Activated naive CD4-positive, alpha-beta T cell treated with anti-CD3 and anti-CD28 coated beads, Interleukin-2, amount 10 ng/mL, durations not matched to agents 7 days and 5 days (primary cell): ENCODE data around the gene SIL1.

ENCODE experiments used
- CTCF ChIA-PET: fragments of 350-600 bp; sonication (Branson Sonifier 250); formaldehyde crosslinking; loops from one replicate; lab custom pipeline; 2021; ENCODE audit warnings: antibody characterized with exemption; lab: Charles Lee
- DNase-seq: peaks from one replicate; pipeline ENCODE4 v3.0.0-alpha.2; 2020
- H3K27ac Mint-ChIP-seq: one replicate; pipeline ENCODE4 v1.8.0; 2021; ENCODE audit warnings: mild to moderate bottlenecking, moderate library complexity, mixed read lengths
- H3K27me3 Mint-ChIP-seq: one replicate; pipeline ENCODE4 v1.8.0; 2021; ENCODE audit warnings: mild to moderate bottlenecking, mixed read lengths
- H3K36me3 Mint-ChIP-seq: one replicate; pipeline ENCODE4 v1.8.0; 2021; ENCODE audit warnings: mixed read lengths
- H3K4me1 Mint-ChIP-seq: one replicate; pipeline ENCODE4 v1.8.0; 2021; ENCODE audit warnings: mixed read lengths
- H3K4me3 Mint-ChIP-seq: one replicate; pipeline ENCODE4 v1.8.0; 2021; ENCODE audit warnings: mild to moderate bottlenecking, moderate library complexity, mixed read lengths
- H3K9me3 Mint-ChIP-seq: one replicate; pipeline ENCODE4 v1.8.0; 2021; ENCODE audit warnings: mixed read lengths

Gene SIL1

DNA sequence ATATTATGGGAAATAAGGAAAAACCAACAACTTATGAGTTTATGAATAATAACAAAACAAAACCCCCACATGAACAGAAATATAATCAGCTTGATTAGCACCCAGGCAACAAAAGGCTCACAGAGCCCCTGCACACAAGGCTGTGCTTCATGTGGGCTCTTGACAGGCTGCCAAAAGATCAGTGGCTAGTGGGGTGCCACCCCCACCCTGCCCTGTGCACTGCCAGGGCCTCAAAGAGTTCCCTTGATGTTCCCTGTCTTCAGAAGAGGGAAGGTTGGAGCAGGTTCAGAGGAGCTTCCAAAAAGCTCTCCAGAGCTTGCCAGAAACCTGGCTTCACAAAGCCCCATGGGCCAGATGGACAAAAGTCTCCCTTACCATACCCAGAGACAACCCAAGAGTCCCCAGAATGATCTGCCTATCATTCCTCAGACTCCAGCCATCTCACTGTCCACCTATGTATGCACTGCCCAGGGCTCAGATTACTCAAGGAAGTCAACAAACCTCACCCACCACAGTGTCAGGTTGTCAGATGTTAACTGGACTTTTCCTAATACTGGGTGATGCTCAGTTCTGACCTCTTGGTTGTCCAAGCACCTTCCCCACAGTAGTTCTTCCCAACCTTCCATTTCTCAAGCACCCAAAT lies 87.5 kb downstream of the SIL1 start:
- H3K4me3 Mint-ChIP-seq, result no peak overlapping the region
- DNase-seq, result no peak
- H3K27me3 Mint-ChIP-seq, result no peaks in the 10 kb centered on the region
- H3K27ac Mint-ChIP-seq, result no peak overlapping the region
- peaks cover 2% of the 10 kb centered on the region for H3K9me3 Mint-ChIP-seq
- no peaks in the 10 kb centered on the region for H3K4me1 Mint-ChIP-seq
- CTCF ChIA-PET, result no interaction called here
- H3K36me3 Mint-ChIP-seq, result peaks cover 4% of the 10 kb centered on the region

DNA sequence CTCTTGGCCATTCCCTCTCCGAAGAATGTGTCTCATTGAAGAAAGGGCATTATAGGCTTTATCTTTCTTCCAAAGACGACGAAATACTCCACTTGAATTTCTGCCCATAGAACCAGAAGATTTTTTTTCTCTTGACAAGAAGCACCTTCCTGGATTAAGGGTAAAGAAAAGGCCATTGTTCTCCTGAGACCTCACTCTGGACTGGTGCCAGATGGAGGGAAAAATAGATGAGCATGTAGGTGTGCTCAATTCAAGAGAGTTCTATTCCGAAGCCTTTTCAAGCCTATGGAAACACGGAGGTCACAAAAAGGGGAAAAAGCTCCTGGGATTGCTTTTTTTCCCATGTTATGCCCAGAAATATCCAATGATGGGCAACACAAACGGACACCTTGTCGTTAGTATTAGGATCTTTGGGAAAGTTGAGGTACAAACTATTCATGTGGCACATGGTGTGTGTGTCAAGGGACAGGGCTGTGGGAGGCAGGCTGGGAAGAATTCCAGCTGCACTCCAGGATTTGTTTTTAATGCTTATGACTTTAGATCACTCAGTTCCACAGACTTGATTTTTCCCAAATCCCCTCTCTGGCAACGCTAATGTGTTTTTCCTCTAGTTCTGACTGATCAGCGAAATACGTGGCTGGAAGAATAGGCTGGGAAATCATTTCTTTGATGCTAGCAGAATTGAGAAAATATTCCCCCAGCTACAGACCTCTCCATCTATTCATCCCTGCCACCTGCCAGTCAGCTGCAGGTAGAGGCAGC lies 89.9 kb downstream of the SIL1 start:
- Mint-ChIP-seq H3K27me3 (no peaks in the 10 kb centered on the region), H3K9me3 (peaks cover under 1% of the 10 kb centered on the region), H3K4me1 (no peaks in the 10 kb centered on the region), H3K36me3 (peaks cover 2% of the 10 kb centered on the region), H3K4me3 (no peak overlapping the region), H3K27ac (no peak overlapping the region)
- DNase-seq, result no peak
- CTCF ChIA-PET, result no interaction called here

DNA sequence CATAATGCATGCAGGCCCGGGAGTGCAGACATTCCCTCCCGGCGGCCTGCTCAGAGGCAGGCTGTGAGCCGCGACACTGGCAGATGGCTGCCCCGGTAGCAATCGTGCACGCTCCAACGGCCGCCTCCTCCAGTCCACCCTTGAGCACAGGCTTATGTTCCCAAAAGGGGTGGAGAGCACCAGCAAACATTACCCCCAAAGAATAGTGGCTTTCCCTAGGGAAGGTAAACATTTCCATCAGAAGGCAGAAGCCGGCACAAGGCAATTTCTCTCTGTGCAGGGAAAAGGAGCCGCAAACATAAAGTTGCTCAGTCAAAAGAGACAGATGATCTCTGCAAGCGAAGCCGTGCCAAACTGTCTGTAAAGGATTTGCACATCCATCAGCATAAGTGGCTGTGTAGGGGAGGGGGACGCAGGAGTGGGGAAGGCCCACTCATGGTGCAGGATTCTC lies 92.5 kb downstream of the SIL1 start:
- Mint-ChIP-seq H3K27ac (no peak overlapping the region), H3K4me3 (no peak overlapping the region), H3K4me1 (no peaks in the 10 kb centered on the region), H3K9me3 (no peaks in the 10 kb centered on the region), H3K27me3 (no peaks in the 10 kb centered on the region), H3K36me3 (no peaks in the 10 kb centered on the region)
- CTCF ChIA-PET, result no interaction called here
- no peak for DNase-seq

DNA sequence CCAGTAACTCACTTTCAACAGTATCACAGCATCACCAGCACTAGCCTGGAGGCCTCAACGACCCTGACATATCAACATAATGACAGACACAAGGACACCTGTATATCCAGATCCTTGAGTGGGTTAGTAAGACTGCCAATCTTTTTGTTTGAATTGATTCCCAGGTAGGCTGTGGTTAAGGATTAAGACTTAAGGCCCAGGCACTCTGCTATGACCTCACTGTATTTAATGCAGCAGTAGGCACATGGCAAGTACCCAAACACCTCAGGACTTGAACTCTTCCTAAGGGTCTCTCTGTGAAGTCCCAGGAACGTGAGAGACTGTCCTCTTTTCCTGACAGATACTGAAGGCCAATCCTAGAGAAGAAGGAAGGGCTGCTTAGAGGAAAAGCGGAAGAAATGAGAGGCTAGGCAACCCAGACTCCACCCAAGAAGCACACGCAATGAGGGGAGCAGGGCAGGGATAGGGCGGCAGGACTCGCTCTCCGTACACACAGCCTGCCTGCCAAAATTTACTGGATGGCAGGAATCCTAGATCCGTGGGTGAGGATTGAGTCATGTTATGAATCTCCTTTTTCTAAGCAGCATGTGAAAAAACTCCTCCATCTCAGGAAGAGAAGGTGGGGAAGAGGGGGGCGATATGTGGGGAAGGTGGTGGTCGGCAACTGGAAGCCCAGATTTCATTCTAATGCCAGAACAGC lies 93.4 kb downstream of the SIL1 start:
- no peaks in the 10 kb centered on the region for H3K4me1 Mint-ChIP-seq
- H3K36me3 Mint-ChIP-seq, result no peaks in the 10 kb centered on the region
- DNase-seq, result no peak
- CTCF ChIA-PET, result no interaction called here
- no peaks in the 10 kb centered on the region for H3K27me3 Mint-ChIP-seq
- no peak overlapping the region for H3K27ac Mint-ChIP-seq
- H3K9me3 Mint-ChIP-seq, result no peaks in the 10 kb centered on the region
- no peak overlapping the region for H3K4me3 Mint-ChIP-seq

DNA sequence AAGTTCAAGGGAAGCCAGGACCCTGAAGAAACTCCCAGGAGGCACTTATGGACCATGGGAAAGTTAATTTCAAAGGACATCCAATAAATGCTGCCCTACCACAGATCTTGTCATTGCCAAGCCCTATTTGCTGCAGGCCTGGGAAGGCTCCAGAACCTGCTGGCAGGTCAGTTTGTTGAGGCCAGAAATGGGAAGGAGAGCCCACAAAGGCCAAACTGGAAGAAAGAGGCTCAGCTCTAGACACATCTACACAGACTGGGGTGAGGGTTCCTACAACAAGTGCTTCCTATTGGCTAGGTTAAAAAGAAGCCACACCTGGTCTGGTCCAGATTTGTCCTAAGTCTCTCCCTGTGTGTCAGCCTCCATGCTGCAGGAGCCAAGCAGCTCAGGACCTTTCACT lies 94.4 kb downstream of the SIL1 start:
- Mint-ChIP-seq H3K4me1 (no peaks in the 10 kb centered on the region), H3K36me3 (no peaks in the 10 kb centered on the region), H3K27ac (no peak overlapping the region), H3K9me3 (no peaks in the 10 kb centered on the region), H3K27me3 (no peaks in the 10 kb centered on the region), H3K4me3 (no peak overlapping the region)
- DNase-seq, result no peak
- CTCF ChIA-PET, result no interaction called here

DNA sequence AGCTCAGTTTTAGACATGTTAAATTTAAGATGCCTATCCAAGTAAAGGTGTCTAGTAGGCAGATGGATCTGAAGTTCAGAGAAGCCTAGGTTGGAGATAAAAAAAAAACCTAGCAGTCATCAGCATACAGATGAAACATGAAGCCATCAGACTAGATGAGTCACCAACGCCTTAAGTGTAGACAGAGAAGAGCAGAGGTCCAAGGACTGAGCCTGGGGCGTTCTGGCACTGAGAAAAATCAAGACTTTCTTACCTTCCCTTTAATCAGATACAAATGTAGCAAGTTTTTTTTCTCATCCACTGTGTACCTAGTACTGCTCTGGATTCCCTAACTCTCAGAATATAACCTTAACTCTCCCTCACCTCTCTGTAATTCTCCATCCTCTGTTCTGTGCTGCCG lies 97.3 kb downstream of the SIL1 start:
- CTCF ChIA-PET, result no interaction called here
- H3K4me3 Mint-ChIP-seq, result no peak overlapping the region
- DNase-seq, result no peak

DNA sequence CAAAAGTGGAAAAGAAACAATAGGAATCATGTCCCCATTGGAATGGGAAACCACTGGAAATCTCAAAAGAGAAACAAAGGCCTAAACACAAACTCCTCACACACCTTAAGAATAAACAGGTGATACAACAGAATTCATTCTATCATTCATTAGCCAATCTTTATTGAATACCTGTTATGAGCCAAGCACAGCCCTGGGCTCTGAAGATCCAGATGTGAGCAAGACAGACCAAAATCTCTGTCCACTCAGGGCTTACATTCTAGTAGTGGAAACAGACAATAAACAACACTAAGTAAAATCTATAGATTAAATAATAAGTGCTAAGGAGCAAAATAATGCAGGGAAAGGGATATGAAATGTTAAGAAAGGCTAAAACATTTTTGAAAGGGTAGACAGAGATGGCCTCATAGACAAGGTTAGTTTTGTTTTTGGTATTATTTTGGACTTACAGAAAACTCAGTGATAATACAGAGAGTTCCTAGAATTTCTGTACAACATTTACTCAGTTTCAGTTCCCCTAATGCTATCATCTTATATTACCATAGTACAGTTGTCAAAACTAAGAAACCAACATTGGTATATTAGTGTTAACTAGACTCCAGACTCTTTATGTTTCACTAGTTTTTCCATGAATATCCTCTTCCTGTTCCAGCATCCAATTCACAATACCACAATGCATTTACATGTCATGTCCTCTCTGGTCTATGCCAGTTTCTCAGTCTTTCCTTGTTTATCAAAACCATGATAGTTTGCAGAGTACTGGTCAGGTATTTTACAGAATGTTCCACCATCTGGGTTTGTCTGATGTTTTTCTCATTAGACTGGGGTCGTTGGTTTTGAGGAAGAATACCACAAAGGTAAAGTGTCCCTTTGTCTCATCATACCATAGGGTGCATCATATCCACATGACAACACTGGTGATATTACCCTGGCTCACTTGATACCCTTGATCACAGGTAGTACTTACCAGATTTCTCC lies 103.7 kb downstream of the SIL1 start:
- peaks cover 6% of the 10 kb centered on the region for H3K4me1 Mint-ChIP-seq
- H3K9me3 Mint-ChIP-seq, result no peaks in the 10 kb centered on the region
- no peak overlapping the region for H3K4me3 Mint-ChIP-seq
- H3K27me3 Mint-ChIP-seq, result no peaks in the 10 kb centered on the region
- H3K27ac Mint-ChIP-seq, result no peak overlapping the region
- DNase-seq, result no peak
- H3K36me3 Mint-ChIP-seq, result no peaks in the 10 kb centered on the region
- CTCF ChIA-PET, result no interaction called here

More for the DNA sequence above, 97.3 kb downstream of the SIL1 start:
- no peak overlapping the region for H3K27ac Mint-ChIP-seq
- no peaks in the 10 kb centered on the region for H3K36me3 Mint-ChIP-seq
- no peaks in the 10 kb centered on the region for H3K4me1 Mint-ChIP-seq
- H3K27me3 Mint-ChIP-seq, result no peaks in the 10 kb centered on the region
- no peaks in the 10 kb centered on the region for H3K9me3 Mint-ChIP-seq

DNA sequence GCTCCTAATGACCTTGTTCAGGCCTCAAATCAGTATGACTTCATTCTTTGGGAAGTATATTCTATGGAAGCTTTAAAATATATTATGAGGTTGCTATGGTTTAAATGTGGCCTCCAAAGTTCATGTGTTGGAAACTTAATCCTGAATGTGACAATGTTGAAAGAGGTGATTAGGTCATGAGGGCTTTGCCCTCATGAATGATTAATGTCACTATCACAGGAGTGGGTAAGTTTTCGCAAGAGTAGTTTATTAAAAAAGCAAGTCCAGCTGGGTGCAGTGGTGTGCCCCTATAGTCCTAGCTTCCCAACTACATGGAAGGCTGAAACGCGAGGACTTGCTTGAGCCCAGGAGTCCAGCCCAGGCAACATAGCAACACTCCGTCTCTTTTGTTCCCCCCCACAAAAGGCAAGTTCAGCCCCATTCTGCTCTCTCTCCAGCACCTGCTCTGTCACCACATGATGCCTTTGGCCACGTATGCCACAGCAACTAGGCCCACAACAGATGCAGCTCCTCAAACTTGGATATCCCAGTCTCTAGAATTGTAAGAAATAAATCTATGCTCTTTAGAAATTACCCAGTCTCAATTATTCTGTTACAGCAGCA lies 105.3 kb downstream of the SIL1 start:
- H3K4me1 Mint-ChIP-seq, result peaks cover 15% of the 10 kb centered on the region
- CTCF ChIA-PET, result no interaction called here
- no peaks in the 10 kb centered on the region for H3K27me3 Mint-ChIP-seq
- no peak for DNase-seq
- no peak overlapping the region for H3K27ac Mint-ChIP-seq
- H3K9me3 Mint-ChIP-seq, result no peaks in the 10 kb centered on the region
- H3K36me3 Mint-ChIP-seq, result no peaks in the 10 kb centered on the region
- H3K4me3 Mint-ChIP-seq, result no peak overlapping the region

DNA sequence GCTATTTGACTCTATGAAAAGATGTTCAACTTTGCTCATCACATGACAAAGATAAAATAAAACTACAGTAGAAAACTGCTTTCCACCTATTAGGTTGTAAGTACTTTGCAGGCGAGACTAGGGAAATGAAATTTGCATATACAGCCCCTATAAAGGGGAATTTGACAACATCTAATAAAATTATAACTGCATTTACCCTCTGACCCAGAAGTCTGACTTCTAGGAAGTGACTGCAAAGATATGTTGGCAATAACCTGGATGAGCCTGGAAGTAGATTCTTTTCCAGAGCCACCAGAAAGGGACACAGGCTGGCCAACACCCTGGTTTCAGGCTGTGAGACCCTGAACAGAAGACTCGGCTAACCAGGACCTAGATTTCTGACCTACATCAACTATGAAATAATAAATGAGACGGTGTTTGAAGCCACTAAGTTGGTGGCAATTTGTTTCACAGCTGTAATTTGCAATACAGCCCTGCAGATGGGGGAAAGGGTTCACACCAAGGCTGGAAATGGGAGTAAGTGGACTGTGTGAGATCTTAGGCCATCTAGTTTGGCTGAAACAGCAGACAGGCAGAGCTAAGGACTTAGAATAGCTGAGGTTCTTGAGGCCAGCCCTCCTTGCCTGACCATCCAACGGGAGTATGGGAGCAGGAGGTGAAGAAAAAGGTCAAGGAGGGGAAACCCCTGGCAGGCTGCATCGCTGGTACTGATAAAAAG lies 106.6 kb downstream of the SIL1 start:
- Mint-ChIP-seq H3K9me3 (no peaks in the 10 kb centered on the region), H3K36me3 (no peaks in the 10 kb centered on the region), H3K4me3 (no peak overlapping the region), H3K27ac (no peak overlapping the region), H3K27me3 (no peaks in the 10 kb centered on the region), H3K4me1 (peaks cover 15% of the 10 kb centered on the region)
- CTCF ChIA-PET, result no interaction called here
- no peak for DNase-seq

DNA sequence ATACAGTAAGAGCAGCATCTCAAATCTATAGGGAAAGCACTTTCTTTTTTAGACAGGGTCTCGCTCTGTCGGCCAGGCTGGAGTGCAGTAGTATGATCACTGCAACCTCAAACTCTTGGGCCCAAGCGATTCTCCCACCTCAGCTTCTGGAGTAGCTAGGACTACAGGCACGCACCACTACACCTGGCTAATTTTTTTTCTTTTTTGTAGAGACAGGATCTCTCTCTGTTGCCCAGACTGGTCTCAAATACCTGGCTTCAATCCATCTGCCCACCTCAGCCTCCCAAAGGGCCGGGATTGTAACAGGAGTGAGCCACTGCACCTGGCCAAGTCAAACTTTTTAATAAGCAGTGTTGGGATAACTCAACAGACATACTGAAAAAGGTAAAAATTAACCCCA lies 107.6 kb downstream of the SIL1 start:
- no peaks in the 10 kb centered on the region for H3K36me3 Mint-ChIP-seq
- peaks cover 2% of the 10 kb centered on the region for H3K9me3 Mint-ChIP-seq
- H3K4me3 Mint-ChIP-seq, result no peak overlapping the region
- H3K4me1 Mint-ChIP-seq, result peaks cover 15% of the 10 kb centered on the region
- CTCF ChIA-PET, result no interaction called here
- DNase-seq, result no peak
- no peak overlapping the region for H3K27ac Mint-ChIP-seq
- H3K27me3 Mint-ChIP-seq, result no peaks in the 10 kb centered on the region

DNA sequence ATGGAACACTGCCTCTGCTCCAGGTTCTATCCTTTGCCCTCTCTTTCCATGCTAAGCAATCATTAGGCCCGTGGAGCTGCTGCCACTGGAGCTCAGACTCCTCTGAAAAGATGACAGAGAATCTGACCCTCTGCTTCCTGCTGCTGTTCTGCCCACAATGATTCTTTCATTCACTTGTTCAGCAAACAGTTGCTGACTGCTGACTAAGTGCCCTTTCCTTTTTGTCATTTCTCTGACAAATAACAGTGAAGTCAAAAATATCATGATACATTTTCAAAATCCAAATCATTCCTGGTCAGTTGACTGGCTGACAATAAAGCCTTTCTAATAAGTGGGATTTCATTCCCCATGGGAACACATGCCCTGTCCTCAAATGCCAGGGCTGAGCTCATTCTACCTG lies 110.1 kb downstream of the SIL1 start:
- H3K9me3 Mint-ChIP-seq, result peaks cover 6% of the 10 kb centered on the region
- no peak overlapping the region for H3K4me3 Mint-ChIP-seq
- no peaks in the 10 kb centered on the region for H3K27me3 Mint-ChIP-seq
- no peak for DNase-seq
- no peak overlapping the region for H3K27ac Mint-ChIP-seq
- CTCF ChIA-PET, result no interaction called here
- H3K36me3 Mint-ChIP-seq, result peaks cover 6% of the 10 kb centered on the region
- H3K4me1 Mint-ChIP-seq, result peaks cover 9% of the 10 kb centered on the region

DNA sequence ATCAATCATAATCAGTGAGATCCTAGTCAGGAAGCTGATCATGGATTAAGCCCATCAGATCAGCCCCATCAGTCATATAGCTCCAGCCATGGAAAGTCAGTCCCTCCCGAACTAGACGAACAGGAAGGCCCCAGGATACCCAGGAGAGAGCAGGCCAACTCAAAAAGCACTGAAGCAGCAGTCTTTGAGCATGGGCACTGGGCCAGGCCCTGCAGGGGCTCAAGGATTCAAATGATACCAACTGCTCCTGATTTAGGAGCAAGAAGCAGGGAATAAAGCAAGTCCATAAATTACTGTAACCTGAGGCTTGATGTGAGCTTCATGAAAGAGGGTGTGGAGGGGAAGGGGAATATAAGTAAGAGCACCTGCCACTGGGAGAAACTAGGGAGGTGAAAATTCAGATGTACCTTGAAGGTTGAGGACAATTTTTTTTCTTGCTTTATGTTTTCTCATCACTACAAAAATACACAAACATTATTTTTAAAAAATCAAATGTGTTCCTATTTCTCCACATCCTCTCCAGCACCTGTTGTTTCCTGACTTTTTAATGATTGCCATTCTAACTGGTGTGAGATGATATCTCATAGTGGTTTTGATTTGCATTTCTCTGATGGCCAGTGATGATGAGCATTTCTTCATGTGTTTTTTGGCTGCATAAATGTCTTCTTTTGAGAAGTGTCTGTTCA lies 115.2 kb downstream of the SIL1 start:
- CTCF ChIA-PET, result no interaction called here
- DNase-seq, result no peak
- Mint-ChIP-seq H3K4me1 (peaks cover under 1% of the 10 kb centered on the region), H3K9me3 (peaks cover 6% of the 10 kb centered on the region), H3K4me3 (no peak overlapping the region), H3K27ac (no peak overlapping the region), H3K36me3 (peaks cover 6% of the 10 kb centered on the region), H3K27me3 (no peaks in the 10 kb centered on the region)
